HCT116 (cell line): Measurements from ENCODE around the gene BCL2L13. TPM values are rescaled to one million over a fixed set of nuclear protein-coding genes. Genes with fewer than 3 reads are reported as not detected.

Experiments
- ATAC-seq: fragments of 200-7000 bp; cut with Tn5 transposase; 2 replicates; pipeline ENCODE4 v1.9.1; 2020; ENCODE audit warnings: mild to moderate bottlenecking, moderate library complexity
- BruUV-seq: library from RNA; stranded (reverse); fragments of 400-500 nt; replicated peaks from 2 replicates; lab custom pipeline; 2021; lab: Mats Ljungman, UMichigan
- CTCF ChIA-PET: fragments of 300-600 bp; sonication (Branson Sonifier 250); formaldehyde crosslinking; loops from one replicate; lab custom pipeline; 2021; ENCODE audit warnings: antibody characterized with exemption; lab: Charles Lee
- POLR2A ChIA-PET: fragments of 300-600, 350-600 bp; sonication (Branson Sonifier 250); formaldehyde crosslinking; loops from one replicate; lab custom pipeline; 2021; ENCODE audit warnings: antibody characterized with exemption; lab: Charles Lee
- RAD21 ChIA-PET, 2 experiments: fragments of 300-600 bp; sonication (Branson Sonifier 250); formaldehyde crosslinking; loops; one replicate each; lab custom pipeline; 2023; ENCODE audit warnings: low total read pairs in 2 of 2; ENCODE audit not compliant: uncharacterized antibody in 2 of 2, unreplicated experiment in 2 of 2, low non-redundant PET in 1 of 2; lab: Charles Lee
- DNase-seq: peaks from one replicate; pipeline ENCODE4 v3.0.0-alpha.2; 2010; ENCODE audit warnings: low read depth, low spot score
- H2AFZ ChIP-seq: fragments of 200-600 bp; shearing (Covaris generic), sonication (generic); 2 replicates; pipeline ENCODE4 v1.6.1; 2017; ENCODE audit warnings: low read depth, mixed run types, mixed read lengths, antibody characterized with exemption, low read length; ENCODE audit not compliant: poor library complexity, severe bottlenecking
- H3K27ac ChIP-seq: 2 replicates; pipeline ENCODE4 v1.5.1; 2012; ENCODE audit warnings: low read depth, low read length
- H3K27me3 ChIP-seq: fragments of 200-600 bp; sonication (generic); 2 replicates; pipeline ENCODE4 v1.6.1; 2016; ENCODE audit warnings: mixed run types, low read length, mixed read lengths; ENCODE audit not compliant: insufficient read depth
- H3K36me3 ChIP-seq, 2 experiments: fragments of 200-500 bp in 1 of 2; fragments of 200-600 bp in 1 of 2; sonication (Bioruptor generic) in 1 of 2; sonication (generic) in 1 of 2; 2 replicates each; pipeline versions ENCODE4 v1.5.1 to v1.6.1; 2014 to 2016; ENCODE audit warnings: low read length in 2 of 2, inconsistent platforms in 1 of 2, mixed read lengths in 1 of 2, mixed run types in 1 of 2; ENCODE audit not compliant: insufficient read depth in 2 of 2, control insufficient read depth in 1 of 2
- H3K4me1 ChIP-seq, 2 experiments: fragments of 200-600 bp in 1 of 2; sonication (generic) in 1 of 2; 2 replicates each; pipeline versions ENCODE4 v1.5.1 to v1.6.1; 2012 to 2017; ENCODE audit warnings: low read length in 2 of 2, inconsistent platforms in 1 of 2, mild to moderate bottlenecking in 1 of 2, mixed read lengths in 1 of 2, mixed run types in 1 of 2, moderate library complexity in 1 of 2; ENCODE audit not compliant: insufficient read depth in 2 of 2, control insufficient read depth in 1 of 2
- H3K4me2 ChIP-seq: fragments of 200-600 bp; sonication (generic); 2 replicates; pipeline ENCODE4 v1.6.1; 2017; ENCODE audit warnings: mixed run types, low read length, mixed read lengths
- H3K4me3 ChIP-seq, 2 experiments: fragments of 200-600 bp in 1 of 2; sonication (generic) in 1 of 2; replicated peaks in 1 of 2; 2 replicates each; pipeline ENCODE4 v1.5.1; 2011 to 2016; ENCODE audit warnings: low read length in 2 of 2, control low read depth in 1 of 2, low read depth in 1 of 2, mild to moderate bottlenecking in 1 of 2, mixed read lengths in 1 of 2, mixed run types in 1 of 2
- H3K79me2 ChIP-seq: fragments of 200-600 bp; sonication (generic); 2 replicates; pipeline ENCODE4 v1.6.1; 2017; ENCODE audit warnings: mild to moderate bottlenecking, mixed run types, low read length, moderate library complexity, mixed read lengths; ENCODE audit not compliant: insufficient read depth
- H3K9ac ChIP-seq: fragments of 200-600 bp; sonication (generic); 2 replicates; pipeline ENCODE4 v1.6.1; 2016; ENCODE audit warnings: low read length, mixed read lengths
- H3K9me2 ChIP-seq: fragments of 200-600 bp; sonication (generic), shearing (Covaris generic); 2 replicates; pipeline ENCODE4 v1.6.1; 2017; ENCODE audit warnings: mixed run types, mild to moderate bottlenecking, moderate library complexity; ENCODE audit not compliant: insufficient read depth
- H3K9me3 ChIP-seq, 2 experiments: fragments of 200-500 bp in 1 of 2; fragments of 200-600 bp in 1 of 2; sonication (Bioruptor generic) in 1 of 2; sonication (generic) in 1 of 2; 2 replicates each; pipeline ENCODE4 v1.6.1; 2014 to 2017; ENCODE audit warnings: low read length in 2 of 2, mixed read lengths in 2 of 2, inconsistent platforms in 1 of 2, low read depth in 1 of 2, mild to moderate bottlenecking in 1 of 2, mixed run types in 1 of 2, moderate library complexity in 1 of 2; ENCODE audit not compliant: control insufficient read depth in 1 of 2, insufficient read depth in 1 of 2
- H4K20me1 ChIP-seq: fragments of 200-600 bp; sonication (generic), shearing (Covaris generic); 2 replicates; pipeline ENCODE4 v1.6.1; 2017; ENCODE audit warnings: mixed run types, mild to moderate bottlenecking, moderate library complexity; ENCODE audit not compliant: insufficient read depth
- CBX3 ChIP-seq: IDR thresholded peaks from 2 replicates; pipeline ENCODE4 v1.6.1; 2012; ENCODE audit warnings: low read depth
- CEBPB ChIP-seq: IDR thresholded peaks from 2 replicates; pipeline ENCODE4 v1.6.1; 2012; ENCODE audit warnings: low read depth
- EZH2 ChIP-seq: fragments of 200-600 bp; sonication (generic); IDR thresholded peaks from 2 replicates; pipeline ENCODE4 v1.6.1; 2017; ENCODE audit warnings: antibody characterized with exemption, mixed run types
- JUND ChIP-seq: IDR thresholded peaks from 2 replicates; pipeline ENCODE4 v1.6.1; 2012
- MAX ChIP-seq: IDR thresholded peaks from 2 replicates; pipeline ENCODE4 v1.6.1; 2012
- POLR2A ChIP-seq: IDR thresholded peaks from 2 replicates; pipeline ENCODE4 v1.7.0; 2011; ENCODE audit warnings: borderline replicate concordance; ENCODE audit not compliant: insufficient read depth, insufficient read length; ENCODE audit errors: extremely low read depth
- RAD21 ChIP-seq: IDR thresholded peaks from 2 replicates; pipeline ENCODE4 v1.6.1; 2012; ENCODE audit warnings: low read depth, mild to moderate bottlenecking
- SP1 ChIP-seq: IDR thresholded peaks from 2 replicates; pipeline ENCODE4 v1.6.1; 2012; ENCODE audit warnings: low read depth
- YY1 ChIP-seq: IDR thresholded peaks from 2 replicates; pipeline ENCODE4 v1.6.1; 2011; ENCODE audit warnings: low read length, low read depth, moderate library complexity, mild to moderate bottlenecking; ENCODE audit not compliant: insufficient replicate concordance; ENCODE audit errors: extremely low read depth
- ZNF274 ChIP-seq: fragments of 200-500 bp; sonication (Bioruptor generic); IDR thresholded peaks from 2 replicates; pipeline ENCODE4 v1.6.1; 2014; ENCODE audit warnings: mild to moderate bottlenecking, low read depth, low read length, inconsistent platforms
- intact Hi-C: fragments of 100-400 bp; cut with micrococcal nuclease; formaldehyde crosslinking; loops from 2 replicates; pipeline ENCODE4 v1.10.0; 2022
- total RNA-seq: library from RNA; stranded (reverse); gene quantifications from one replicate; pipeline ENCODE4 v1.2.1, GENCODE V29; 2021; ENCODE audit not compliant: unreplicated experiment

BCL2L13 gene
- total RNA-seq, 1 experiment from 2014 or later = 38.6 TPM

DNA sequence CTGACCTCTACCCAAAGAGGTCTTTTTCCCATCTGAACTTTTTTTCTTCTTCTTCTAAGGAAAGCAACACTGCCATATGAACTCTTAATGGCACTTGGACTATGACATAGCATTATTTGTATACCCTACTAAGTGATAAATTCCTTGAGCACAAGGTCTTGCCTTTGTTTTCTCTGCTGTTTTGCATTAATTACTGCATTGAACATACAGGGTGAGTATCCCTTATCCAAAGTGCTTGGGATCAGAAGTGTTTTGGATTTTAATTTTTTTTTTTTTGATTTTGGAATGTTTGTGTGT is 86.9 kb downstream of the BCL2L13 start:
- CTCF ChIA-PET = no interaction called here

GRCh38 chr22:17726006-17726927 is 87.7 kb downstream of the BCL2L13 start:
- H3K9me3 ChIP-seq = no peaks in the 10 kb centered on the region
- POLR2A ChIA-PET = no interaction called here
- H4K20me1 ChIP-seq = no peaks in the 10 kb centered on the region
- no peaks in the 10 kb centered on the region for H3K79me2 ChIP-seq
- no peak overlapping the region for H3K9ac ChIP-seq
- BruUV-seq = no TSS peak
- H3K9me2 ChIP-seq = no peaks in the 10 kb centered on the region
- H2AFZ ChIP-seq = no peak overlapping the region
- RAD21 ChIA-PET = no interaction called here
- H3K36me3 ChIP-seq = peaks cover 4 to 8% of the 10 kb centered on the region in 2 experiments; a peak in 3 of 4 replicates
- H3K4me2 ChIP-seq = no peak overlapping the region
- CTCF ChIA-PET = no interaction called here
- TF ChIP-seq CBX3 = no peak
- TF ChIP-seq MAX = no peak
- no peak for TF ChIP-seq CEBPB
- no peak overlapping the region for H3K27ac ChIP-seq
- no peak overlapping the region for H3K4me3 ChIP-seq
- no peaks in the 10 kb centered on the region for H3K4me1 ChIP-seq
- no peaks in the 10 kb centered on the region for H3K27me3 ChIP-seq
- intact Hi-C loops = no loop called here
- ATAC-seq (no peak), DNase-seq (no peak)

More for the DNA sequence above, 86.9 kb downstream of the BCL2L13 start:
- TF ChIP-seq RAD21 (no peak), MAX (no peak), JUND (no peak), SP1 (no peak), EZH2 (no peak), YY1 (no peak), CBX3 (no peak), POLR2A (no peak), ZNF274 (no peak)
- no peaks in the 10 kb centered on the region for H3K4me1 ChIP-seq
- RAD21 ChIA-PET = no interaction called here
- H3K9me3 ChIP-seq = no peaks in the 10 kb centered on the region
- H3K9me2 ChIP-seq = no peaks in the 10 kb centered on the region
- POLR2A ChIA-PET = no interaction called here
- H3K27me3 ChIP-seq = no peaks in the 10 kb centered on the region
- DNase-seq = no peak
- no peak overlapping the region for H3K9ac ChIP-seq
- no peak overlapping the region for H3K4me3 ChIP-seq
- H3K4me2 ChIP-seq = no peak overlapping the region
- H3K79me2 ChIP-seq = no peaks in the 10 kb centered on the region
- no TSS peak for BruUV-seq
- H3K27ac ChIP-seq = no peak overlapping the region
- intact Hi-C loops = no loop called here
- no peak for ATAC-seq
- H2AFZ ChIP-seq = no peak overlapping the region
- H4K20me1 ChIP-seq = no peaks in the 10 kb centered on the region
- peaks cover 4 to 8% of the 10 kb centered on the region in 2 experiments; a peak in 3 of 4 replicates for H3K36me3 ChIP-seq
